Fibroblast of peridontal ligament (primary cell): ENCODE data around the gene LDLRAD3.
A peak's percentile ranks its signal among the peaks of the same experiment; 100 is the strongest.

Experiments
- DNase-seq: peaks from one replicate; pipeline ENCODE4 v3.0.0-alpha.2; 2010; ENCODE audit errors: extremely low read depth

LDLRAD3 gene

GRCh38 chr11:36074941-36075431 is 131.1 kb downstream of the LDLRAD3 start:
- peak; percentile 77 for DNase-seq

GRCh38 chr11:36077368-36077767 is 133.5 kb downstream of the LDLRAD3 start:
- no peak for DNase-seq

- no peak for DNase-seq
These were observed 134.2 kb downstream of the LDLRAD3 start for GRCh38 chr11:36077886-36078685.

- DNase-seq: no peak
These were observed 134.8 kb downstream of the LDLRAD3 start for GRCh38 chr11:36078686-36079055.

GRCh38 chr11:36079878-36080675 is 136.2 kb downstream of the LDLRAD3 start:
- DNase-seq: no peak

GRCh38 chr11:36081274-36081945 is 137.5 kb downstream of the LDLRAD3 start:
- DNase-seq: no peak

GRCh38 chr11:36086366-36086765 is 142.5 kb downstream of the LDLRAD3 start:
- DNase-seq: no peak

GRCh38 chr11:36088266-36088972 is 144.6 kb downstream of the LDLRAD3 start:
- peak; percentile 71 for DNase-seq

GRCh38 chr11:36089920-36090319 is 146.1 kb downstream of the LDLRAD3 start:
- DNase-seq: no peak

GRCh38 chr11:36090356-36091109 is 146.7 kb downstream of the LDLRAD3 start:
- no peak for DNase-seq

GRCh38 chr11:36091256-36091811 is 147.5 kb downstream of the LDLRAD3 start:
- peak; percentile 59 for DNase-seq

- no peak for DNase-seq
These were observed 148.6 kb downstream of the LDLRAD3 start for GRCh38 chr11:36092314-36093030.

GRCh38 chr11:36093548-36093947 is 149.7 kb downstream of the LDLRAD3 start:
- DNase-seq: no peak

GRCh38 chr11:36094164-36094563 is 150.3 kb downstream of the LDLRAD3 start:
- peak; percentile 12 for DNase-seq

- DNase-seq: peak; percentile 94
These were observed 151.9 kb downstream of the LDLRAD3 start for GRCh38 chr11:36095716-36096115.

GRCh38 chr11:36097219-36097650 is 153.4 kb downstream of the LDLRAD3 start:
- no peak for DNase-seq

GRCh38 chr11:36098087-36098486 is 154.2 kb downstream of the LDLRAD3 start:
- no peak for DNase-seq

GRCh38 chr11:36098853-36099375 is 155.1 kb downstream of the LDLRAD3 start:
- no peak for DNase-seq

- DNase-seq: no peak
These were observed 157.6 kb downstream of the LDLRAD3 start for GRCh38 chr11:36101466-36101865.

- no peak for DNase-seq
These were observed 159.0 kb downstream of the LDLRAD3 start for GRCh38 chr11:36102868-36103267.
